SK-N-SH treated with all-trans-retinoic acid at 6 μM for 48 hours (cell line): ENCODE data around the gene CYP24A1.

ENCODE experiments used
- ARNTL ChIP-seq: fragments of 450-650 bp; formaldehyde crosslinking; IDR thresholded peaks from 2 replicates; pipeline ENCODE4 v1.5.0; 2020; ENCODE audit warnings: low read depth, mild to moderate bottlenecking, moderate library complexity, borderline replicate concordance
- CSDC2 ChIP-seq: fragments of 250-450 bp; sonication (Bioruptor Pico); IDR thresholded peaks from 2 replicates; pipeline ENCODE4 v1.5.0; 2020; ENCODE audit warnings: mild to moderate bottlenecking, moderate library complexity
- ISL1 ChIP-seq: fragments of 250-450 bp; sonication (Bioruptor Pico); IDR thresholded peaks from 2 replicates; pipeline ENCODE4 v2.1.2; 2022; ENCODE audit warnings: mild to moderate bottlenecking, moderate library complexity
- OSR1 ChIP-seq: fragments of 250-450 bp; sonication (Bioruptor Pico); IDR thresholded peaks from 2 replicates; pipeline ENCODE4 v1.8.0; 2022; ENCODE audit warnings: moderate library complexity, mild to moderate bottlenecking, inconsistent platforms
- PATZ1 ChIP-seq: fragments of 250-450 bp; sonication (Bioruptor Pico); IDR thresholded peaks from 2 replicates; pipeline ENCODE4 v1.8.0; 2020; ENCODE audit warnings: mild to moderate bottlenecking, moderate library complexity, borderline replicate concordance
- RARB ChIP-seq: fragments of 250-450 bp; sonication (Bioruptor Pico); IDR thresholded peaks from 2 replicates; pipeline ENCODE4 v1.8.0; 2021; ENCODE audit warnings: mild to moderate bottlenecking, moderate library complexity
- TCF4 ChIP-seq: fragments of 250-450 bp; sonication (Bioruptor Pico); IDR thresholded peaks from 2 replicates; pipeline ENCODE4 v1.8.0; 2021; ENCODE audit warnings: mild to moderate bottlenecking, moderate library complexity, borderline replicate concordance
- TOX ChIP-seq: fragments of 250-450 bp; sonication (Bioruptor Pico); IDR thresholded peaks from 2 replicates; pipeline ENCODE4 v1.8.0; 2021; ENCODE audit warnings: mild to moderate bottlenecking, moderate library complexity, borderline replicate concordance
- ZFP30 ChIP-seq: fragments of 450-650 bp; formaldehyde crosslinking; IDR thresholded peaks from 2 replicates; pipeline ENCODE4 v1.5.0; 2022; ENCODE audit warnings: mild to moderate bottlenecking, moderate library complexity
- ZNF70 ChIP-seq: fragments of 450-650 bp; formaldehyde crosslinking; IDR thresholded peaks from 2 replicates; pipeline ENCODE4 v1.5.0; 2020; ENCODE audit warnings: mild to moderate bottlenecking, moderate library complexity
- ZNF8 ChIP-seq: fragments of 450-650 bp; formaldehyde crosslinking; IDR thresholded peaks from 2 replicates; pipeline ENCODE4 v1.5.0; 2020; ENCODE audit warnings: mild to moderate bottlenecking, moderate library complexity

- no peak for TF ChIP-seq ISL1
- TF ChIP-seq PATZ1 (CRISPR knock-in tag): no peak
- no peak for TF ChIP-seq ZNF70 (CRISPR knock-in tag)
- TF ChIP-seq OSR1 (CRISPR knock-in tag): no peak
- TF ChIP-seq ZFP30 (CRISPR knock-in tag): no peak
- TF ChIP-seq RARB (CRISPR knock-in tag): no peak
- no peak for TF ChIP-seq TOX (CRISPR knock-in tag)
- TF ChIP-seq ARNTL (CRISPR knock-in tag): no peak
- TF ChIP-seq TCF4: no peak
- TF ChIP-seq ZNF8 (CRISPR knock-in tag): no peak
- TF ChIP-seq CSDC2 (CRISPR knock-in tag): no peak
Measured at GRCh38 chr20:54204063-54204462, 30.3 kb upstream of the CYP24A1 start.
